K562 (cell line): Measurements from ENCODE around the gene PIEZO2. TPM values are rescaled to one million over a fixed set of nuclear protein-coding genes. Genes with fewer than 3 reads are reported as not detected.
"Not testable (repeated sequence)": the region's sequence is repeated elsewhere in the genome, so short reads cannot be mapped to it uniquely, and the experiment has no call there.

Source experiments
- ATAC-seq: fragments of 200-7000 bp; cut with Tn5 transposase; 3 replicates; pipeline ENCODE4 v1.9.1; 2020; ENCODE audit warnings: moderate library complexity
- BruUV-seq: library from RNA; stranded (reverse); fragments of 400-500 nt; replicated peaks from 2 replicates; lab custom pipeline; 2021; lab: Mats Ljungman, UMichigan
- CTCF ChIA-PET: fragments of 300-600 bp; formaldehyde crosslinking; extraction: SDS; loops from one replicate; lab custom pipeline; 2021; ENCODE audit warnings: low intra/inter-chr PET ratio; lab: Yijun Ruan, JAX
- POLR2A ChIA-PET: fragments of 300-600, 350-650 bp; sonication (Branson Sonifier 250); formaldehyde crosslinking; extraction: SDS; loops from one replicate; lab custom pipeline; 2021; ENCODE audit warnings: antibody characterized with exemption, inconsistent platforms; lab: Yijun Ruan, JAX
- DNase-seq, 4 experiments: peaks; one replicate each; pipeline versions ENCODE4 v3.0.0 to v3.0.0-alpha.2; 2011 to 2018; ENCODE audit warnings: low spot score in 3 of 4, mixed read lengths in 3 of 4; ENCODE audit errors: extremely low read depth in 1 of 4
- FAIRE-seq: peaks from 2 replicates; lab custom pipeline; 2011; peaks lifted over from hg19 to GRCh38; lab: Jason Lieb, UNC
- H2AFZ ChIP-seq: 2 replicates; pipeline ENCODE4 v1.6.0; 2011; ENCODE audit warnings: low read depth, low read length, control low read depth, inconsistent platforms
- H3K27ac ChIP-seq: fragments of 200-600 bp; 3 replicates; pipeline ENCODE4 v1.8.0; 2011; ENCODE audit warnings: low read depth, mild to moderate bottlenecking, control low read depth, inconsistent platforms, low read length, moderate library complexity, mixed read lengths; ENCODE audit errors: extremely low read depth
- H3K27me3 ChIP-seq, 2 experiments: fragments of 300-600 bp in 1 of 2; 2 replicates in 1 of 2; 3 replicates in 1 of 2; pipeline versions ENCODE4 v1.6.0 to v1.8.0; 2011; ENCODE audit warnings: inconsistent platforms in 2 of 2, low read length in 2 of 2, mild to moderate bottlenecking in 1 of 2, mixed read lengths in 1 of 2, moderate library complexity in 1 of 2; ENCODE audit not compliant: control insufficient read depth in 2 of 2, insufficient read depth in 2 of 2
- H3K36me3 ChIP-seq: fragments of 300-600 bp; 3 replicates; pipeline ENCODE4 v1.8.0; 2011; ENCODE audit warnings: mild to moderate bottlenecking, low read length, inconsistent platforms; ENCODE audit not compliant: control insufficient read depth, insufficient read depth
- H3K4me1 ChIP-seq, 2 experiments: fragments of 200-600 bp in 1 of 2; replicated peaks in 1 of 2; 2 replicates in 1 of 2; 3 replicates in 1 of 2; pipeline versions ENCODE4 v1.5.1 to v1.8.0; 2011; ENCODE audit warnings: inconsistent platforms in 2 of 2, low read length in 2 of 2, mild to moderate bottlenecking in 1 of 2, mixed read lengths in 1 of 2, moderate library complexity in 1 of 2; ENCODE audit not compliant: control insufficient read depth in 2 of 2, insufficient read depth in 2 of 2
- H3K4me2 ChIP-seq: 2 replicates; pipeline ENCODE4 v1.6.1; 2011; ENCODE audit warnings: low read length, control low read depth, inconsistent platforms, mixed read lengths; ENCODE audit not compliant: insufficient read depth
- H3K4me3 ChIP-seq: fragments of 200-600 bp; sonication (generic), shearing (Covaris generic); 2 replicates; pipeline ENCODE4 v1.5.1; 2016; ENCODE audit warnings: control low read depth, inconsistent platforms
- H3K79me2 ChIP-seq: fragments of 200-600 bp; 3 replicates; pipeline ENCODE4 v1.8.0; 2011; ENCODE audit warnings: low read length, inconsistent platforms; ENCODE audit not compliant: control insufficient read depth, insufficient read depth
- H3K9ac ChIP-seq, 2 experiments: 2 replicates each; pipeline versions ENCODE4 v1.6.0 to v1.6.1; 2011; ENCODE audit warnings: low read depth in 2 of 2, low read length in 2 of 2, control low read depth in 1 of 2, inconsistent platforms in 1 of 2, mild to moderate bottlenecking in 1 of 2, mixed read lengths in 1 of 2; ENCODE audit not compliant: insufficient read depth in 1 of 2
- H3K9me1 ChIP-seq: one replicate; pipeline ENCODE4 v1.6.0; 2011; ENCODE audit warnings: inconsistent platforms, mild to moderate bottlenecking, low read length, moderate library complexity; ENCODE audit not compliant: control insufficient read depth, insufficient read depth
- H3K9me3 ChIP-seq: replicated peaks from 2 replicates; pipeline ENCODE4 v1.5.1; 2011; ENCODE audit warnings: low read depth, low read length, inconsistent platforms; ENCODE audit not compliant: control insufficient read depth, insufficient read depth
- H4K20me1 ChIP-seq: replicated peaks from 2 replicates; pipeline ENCODE4 v1.6.1; 2011; ENCODE audit warnings: low read length, inconsistent platforms, mixed read lengths; ENCODE audit not compliant: control insufficient read depth, insufficient read depth
- PTBP1 ChIP-seq: fragments of 200-400 bp; formaldehyde crosslinking; IDR thresholded peaks from 2 replicates; pipeline ENCODE4 v1.6.1; 2017; ENCODE audit warnings: low read depth, low read length
- PURB ChIP-seq: sonication (generic); formaldehyde crosslinking; IDR thresholded peaks from 2 replicates; pipeline ENCODE4 v1.9.0; 2021; ENCODE audit warnings: low read depth, mild to moderate bottlenecking, missing genetic modification reagents
- SUPT5H ChIP-seq: fragments of 450-650 bp; IDR thresholded peaks from 2 replicates; pipeline ENCODE4 v1.6.1; 2016
- ZNF174 ChIP-seq: fragments of 250-450 bp; sonication (Bioruptor Pico); IDR thresholded peaks from 2 replicates; pipeline ENCODE4 v1.4.0; 2020; ENCODE audit warnings: mild to moderate bottlenecking
- WGBS: fragments of 100-300 bp; shearing (Covaris generic); methylation state at CpG from one replicate; pipeline ENCODE4 v1.1.6; 2016; ENCODE audit warnings: low coverage, mixed read lengths; ENCODE audit not compliant: insufficient coverage; ENCODE audit errors: missing lambda C conversion rate; 5-methylcytosine and 5-hydroxymethylcytosine counted together
- in situ Hi-C: fragments of 300-500 bp; cut with MboI; formaldehyde crosslinking; loops from 4 replicates; pipeline ENCODE4 v1.15.0; 2018; ENCODE audit warnings: inconsistent platforms, mixed read lengths
- intact Hi-C: fragments of 100-400 bp; cut with micrococcal nuclease; formaldehyde crosslinking; loops from 2 replicates; pipeline ENCODE4 v1.14.2; 2022
- polyA plus RNA-seq, 8 experiments: library from polyadenylated mRNA; depleted of rRNA in 4 of 8; stranded (reverse) in 5 of 8; unstranded in 3 of 8; fragments of >200 nt; fragmentation: Nextera tagmentation in 2 of 8; fragmentation: Illumina TruSeq in 1 of 8; extraction: Ambion mirVana in 2 of 8; extraction: Trizol in 1 of 8; gene quantifications; 2 replicates each; pipeline versions ENCODE4 v1.2.1 to v1.2.3, GENCODE V29; 2011 to 2014; ENCODE audit warnings: inconsistent platforms in 1 of 8, missing spikeins in 1 of 8
- total RNA-seq, 7 experiments: library from RNA; depleted of rRNA in 6 of 7; stranded (reverse); fragments of >200 nt in 6 of 7; fragmentation: Illumina TruSeq in 2 of 7; extraction: Trizol in 2 of 7; gene quantifications; 2 replicates each; pipeline versions ENCODE4 v1.2.1 to v1.2.3, GENCODE V29; 2011 to 2021; ENCODE audit warnings: low replicate concordance in 1 of 7

The PIEZO2 gene
- total and polyA plus RNA-seq, 9 of the 15 experiments (the other 6 are each of a cell fraction or from before 2014, with no cell fraction given): 0.54 to 4.1 (median 2.0) TPM

DNA sequence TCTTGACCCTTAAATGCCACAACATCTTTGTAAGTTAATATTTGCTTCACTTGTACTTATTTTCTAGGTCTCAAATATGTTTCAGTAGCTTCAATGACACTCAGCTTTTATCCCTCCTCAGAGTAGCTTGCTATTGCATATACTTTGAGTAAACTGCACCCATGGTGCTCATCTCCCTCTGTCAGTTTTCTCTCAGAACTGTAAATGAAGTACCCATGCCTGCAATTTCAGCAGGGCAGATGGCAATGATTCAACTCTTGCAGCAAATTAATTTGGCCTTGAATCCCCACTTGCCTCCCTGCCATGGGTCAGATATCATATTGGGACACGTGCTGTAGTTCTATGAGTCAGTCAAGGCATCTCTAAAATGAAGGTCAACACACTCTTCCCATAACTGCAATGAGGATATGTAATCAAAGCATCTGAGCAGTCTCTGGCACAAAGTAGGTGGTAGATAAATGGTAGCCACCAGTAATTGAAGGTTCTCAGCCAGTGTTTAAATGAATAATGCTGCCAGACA is 225.8 kb downstream of the PIEZO2 start:
- ATAC-seq: no peak
- Histone ChIP-seq H4K20me1 (no peaks in the 10 kb centered on the region), H3K79me2 (no peaks in the 10 kb centered on the region), H2AFZ (no peak overlapping the region), H3K9me3 (no peaks in the 10 kb centered on the region), H3K9me1 (no peaks in the 10 kb centered on the region), H3K4me3 (no peak overlapping the region), H3K4me1 (no peaks in the 10 kb centered on the region), H3K4me2 (no peak overlapping the region), H3K27ac (no peak overlapping the region), H3K27me3 (peaks cover 0 to 2% of the 10 kb centered on the region in 2 experiments; a peak in 3 of 5 replicates), H3K36me3 (no peaks in the 10 kb centered on the region), H3K9ac (no peak overlapping the region)
- POLR2A ChIA-PET: no interaction called here
- BruUV-seq: no TSS peak
- intact Hi-C loops: no loop called here
- in situ Hi-C loops: no loop called here
- FAIRE-seq: no peak
- TF ChIP-seq ZNF174 (CRISPR knock-in tag) (no peak), SUPT5H (no peak), PURB (no peak)
- no peak for DNase-seq
- WGBS: 0% methylated on average over 1 of the region's 1 CpG
- CTCF ChIA-PET: no interaction called here

DNA sequence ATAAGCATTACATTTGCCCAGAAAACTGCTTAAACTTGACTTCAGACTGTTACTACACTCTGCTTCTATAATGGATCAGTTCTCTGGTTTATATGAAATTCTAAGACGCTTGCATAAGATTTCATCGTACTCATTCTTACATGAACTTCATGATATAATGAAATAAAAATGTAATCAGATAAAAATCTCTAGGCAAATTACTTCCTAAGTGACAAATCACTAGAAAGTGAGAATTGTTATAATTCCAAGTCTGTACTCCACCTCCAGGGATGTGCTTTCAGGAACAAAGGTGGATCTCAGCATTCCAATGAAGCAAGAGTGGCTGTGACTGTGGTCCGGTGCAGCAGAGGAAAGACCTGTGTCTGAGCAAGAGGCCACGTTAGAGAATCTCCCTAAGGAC is 226.2 kb downstream of the PIEZO2 start:
- Histone ChIP-seq H3K79me2 (no peaks in the 10 kb centered on the region), H3K4me3 (no peak overlapping the region), H3K9ac (no peak overlapping the region), H3K36me3 (no peaks in the 10 kb centered on the region), H2AFZ (no peak overlapping the region), H3K4me1 (no peaks in the 10 kb centered on the region), H3K9me3 (no peaks in the 10 kb centered on the region), H3K9me1 (no peaks in the 10 kb centered on the region), H3K27me3 (peaks cover 0 to 2% of the 10 kb centered on the region in 2 experiments; a peak in 3 of 5 replicates), H4K20me1 (no peaks in the 10 kb centered on the region), H3K4me2 (no peak overlapping the region), H3K27ac (no peak overlapping the region)
- DNase-seq (no peak), ATAC-seq (no peak), FAIRE-seq (no peak)
- 1% methylated on average over 4 of the region's 4 CpGs for WGBS
- BruUV-seq: no TSS peak
- intact Hi-C loops (no loop called here), in situ Hi-C loops (no loop called here)
- ChIA-PET POLR2A (no interaction called here), CTCF (no interaction called here)
- TF ChIP-seq PTBP1: no peak

GRCh38 chr18:10922712-10923111 is 226.7 kb downstream of the PIEZO2 start:
- H2AFZ ChIP-seq, H3K9me1 ChIP-seq, CTCF ChIA-PET, H3K27ac ChIP-seq, H3K36me3 ChIP-seq, H4K20me1 ChIP-seq, H3K9me3 ChIP-seq, H3K4me1 ChIP-seq, H3K9ac ChIP-seq, in situ Hi-C loops, intact Hi-C loops, H3K79me2 ChIP-seq, DNase-seq, FAIRE-seq, ATAC-seq, H3K27me3 ChIP-seq, H3K4me2 ChIP-seq, POLR2A ChIA-PET, H3K4me3 ChIP-seq, BruUV-seq: not testable (repeated sequence)
- WGBS: 0% methylated on average over 1 of the region's 1 CpG
